ENCODE data around the gene SORCS2.

SORCS2 gene

GRCh38 chr4:7298619-7299009, 106.3 kb downstream of the SORCS2 start:
- DNase-seq (ENCODE audit: low spot score): no peak

GRCh38 chr4:7299010-7299907, 106.9 kb downstream of the SORCS2 start:
- Histone ChIP-seq H3K4me3 (no peak overlapping the region), H3K27ac (no peak overlapping the region)
- no peak for DNase-seq (ENCODE audit: low spot score)
- no peak for TF ChIP-seq CTCF (IDR thresholded peaks at IDR 0.05)

More at GRCh38 chr4:7298619-7299009, 106.3 kb downstream of the SORCS2 start:
- Histone ChIP-seq H3K27ac (no peak overlapping the region), H3K4me3 (no peak overlapping the region)
- no peak for TF ChIP-seq CTCF (IDR thresholded peaks at IDR 0.05)

GRCh38 chr4:7299908-7300710, 107.8 kb downstream of the SORCS2 start:
- Histone ChIP-seq H3K27ac (no peak overlapping the region), H3K4me3 (no peak overlapping the region)

GRCh38 chr4:7300711-7301095, 108.4 kb downstream of the SORCS2 start:
- Histone ChIP-seq H3K27ac (no peak overlapping the region), H3K4me3 (no peak overlapping the region)
- TF ChIP-seq CTCF (IDR thresholded peaks at IDR 0.05): no peak

More at GRCh38 chr4:7299908-7300710, 107.8 kb downstream of the SORCS2 start:
- TF ChIP-seq CTCF (IDR thresholded peaks at IDR 0.05): no peak
- no peak for DNase-seq (ENCODE audit: low spot score)

GRCh38 chr4:7301126-7301785, 108.9 kb downstream of the SORCS2 start:
- no peak overlapping the region for H3K4me3 ChIP-seq
- no peak for DNase-seq (ENCODE audit: low spot score)
- TF ChIP-seq CTCF (IDR thresholded peaks at IDR 0.05): no peak
- H3K27ac ChIP-seq: no peak overlapping the region

More at GRCh38 chr4:7300711-7301095, 108.4 kb downstream of the SORCS2 start:
- no peak for DNase-seq (ENCODE audit: low spot score)

- H3K4me3 ChIP-seq: no peak overlapping the region
- no peak for TF ChIP-seq CTCF (IDR thresholded peaks at IDR 0.05)
- no peak overlapping the region for H3K27ac ChIP-seq
- no peak for DNase-seq (ENCODE audit: low spot score)
Measured at GRCh38 chr4:7301846-7302630, 109.7 kb downstream of the SORCS2 start.
